Stimulated activated CD8-positive, alpha-beta memory T cell treated with anti-CD3 and anti-CD28 coated beads, Interleukin-4, amount 100 ng/mL, for 48 hours (primary cell): ENCODE data around the gene ZNF292.
"Not testable (repeated sequence)": the region's sequence is repeated elsewhere in the genome, so short reads cannot be mapped to it uniquely, and the experiment has no call there.

ENCODE experiments used
- DNase-seq: peaks from one replicate; pipeline ENCODE4 v3.0.0-alpha.2; 2020

Gene ZNF292

GRCh38 chr6:87164004-87164403 is 8.6 kb downstream of the ZNF292 start:
- DNase-seq = no peak

GRCh38 chr6:87164506-87164905 is 9.1 kb downstream of the ZNF292 start:
- DNase-seq = no peak

- DNase-seq = no peak
These were observed 9.8 kb downstream of the ZNF292 start for GRCh38 chr6:87165185-87165584.

- DNase-seq = no peak
These were observed 16.7 kb downstream of the ZNF292 start for GRCh38 chr6:87171938-87172633.

GRCh38 chr6:87174078-87174579 is 18.8 kb downstream of the ZNF292 start:
- no peak for DNase-seq

- no peak for DNase-seq
These were observed 21.1 kb downstream of the ZNF292 start for GRCh38 chr6:87176493-87176892.

- no peak for DNase-seq
These were observed 24.9 kb downstream of the ZNF292 start for GRCh38 chr6:87180105-87180728.

GRCh38 chr6:87181903-87182302 is 26.5 kb downstream of the ZNF292 start:
- no peak for DNase-seq

GRCh38 chr6:87182321-87182720 is 27.0 kb downstream of the ZNF292 start:
- DNase-seq = no peak

- no peak for DNase-seq
These were observed 27.6 kb downstream of the ZNF292 start for GRCh38 chr6:87182940-87183339.

- no peak for DNase-seq
These were observed 28.3 kb downstream of the ZNF292 start for GRCh38 chr6:87183687-87184086.

GRCh38 chr6:87184762-87185250 is 29.4 kb downstream of the ZNF292 start:
- DNase-seq = no peak

- DNase-seq = no peak
These were observed 41.0 kb downstream of the ZNF292 start for GRCh38 chr6:87196275-87196842.

- DNase-seq = no peak
These were observed 42.2 kb downstream of the ZNF292 start for GRCh38 chr6:87197547-87197946.

GRCh38 chr6:87198022-87198810 is 42.9 kb downstream of the ZNF292 start:
- DNase-seq = not testable (repeated sequence)

GRCh38 chr6:87199787-87200186 is 44.4 kb downstream of the ZNF292 start:
- DNase-seq = no peak

GRCh38 chr6:87200469-87201175 is 45.3 kb downstream of the ZNF292 start:
- no peak for DNase-seq

GRCh38 chr6:87203448-87204023 is 48.2 kb downstream of the ZNF292 start:
- no peak for DNase-seq

- DNase-seq = no peak
These were observed 54.4 kb downstream of the ZNF292 start for GRCh38 chr6:87209812-87210211.

GRCh38 chr6:87210979-87211378 is 55.6 kb downstream of the ZNF292 start:
- DNase-seq = no peak

GRCh38 chr6:87212596-87212995 is 57.2 kb downstream of the ZNF292 start:
- no peak for DNase-seq

GRCh38 chr6:87213364-87213763 is 58.0 kb downstream of the ZNF292 start:
- DNase-seq = no peak
